ENCODE results near the gene LUC7L3. TPM values are rescaled to one million over a fixed set of nuclear protein-coding genes. Genes with fewer than 3 reads are reported as not detected.

Gene LUC7L3
- total and polyA plus RNA-seq, 4 donors = 38.1 to 188 (median 89.4) TPM

Small RNA genes within 50 kb of the gene (small RNA-seq; reads per million reads assigned to genes)
- gene AC005921.1 (ENCODE audit: low replicate concordance) (not detected), gene MIR8059 (ENCODE audit: low replicate concordance) (not detected), gene RF00019 (ENCODE audit: low replicate concordance) (not detected)

Other genes starting within 250 kb of the LUC7L3 start
- gene RSAD1, start 240.7 kb upstream of the LUC7L3 start, total RNA-seq = 10 to 100 TPM; 31.2 to 43.2 TPM
- 10 to 100 TPM; 20.1 to 28.5 TPM for gene RSAD1, start 240.7 kb upstream of the LUC7L3 start, polyA plus RNA-seq
- gene MYCBPAP, start 211.2 kb upstream of the LUC7L3 start, total RNA-seq = 1 to 10 TPM; 4.7 to 6.4 TPM
- gene MYCBPAP, start 211.2 kb upstream of the LUC7L3 start, polyA plus RNA-seq = under 1 TPM; 0.73 to 0.90 TPM
- 1 to 10 TPM; 1.3 to 2.6 TPM for gene EPN3, start 186.9 kb upstream of the LUC7L3 start, total RNA-seq
- 1 to 10 TPM; 2.5 to 2.6 TPM for gene EPN3, start 186.9 kb upstream of the LUC7L3 start, polyA plus RNA-seq
- gene SPATA20, start 172.4 kb upstream of the LUC7L3 start, total RNA-seq = 10 to 100 TPM; 32.3 to 37.8 TPM
- 10 to 100 TPM; 10.5 to 25.8 TPM for gene SPATA20, start 172.4 kb upstream of the LUC7L3 start, polyA plus RNA-seq
- gene CACNA1G, start 158.9 kb upstream of the LUC7L3 start, total RNA-seq = 1 to 10 TPM in 1 of 2 donors, under 1 TPM in 1; 0.31 to 3.6 TPM
- gene CACNA1G, start 158.9 kb upstream of the LUC7L3 start, polyA plus RNA-seq = under 1 TPM; 0.14 to 0.18 TPM
- 10 to 100 TPM; 18.3 to 46.4 TPM for gene ABCC3, start 84.7 kb upstream of the LUC7L3 start, total RNA-seq
- gene ABCC3, start 84.7 kb upstream of the LUC7L3 start, polyA plus RNA-seq = 10 to 100 TPM; 10.3 to 45.7 TPM
- 10 to 100 TPM; 34.4 to 38.9 TPM for gene ANKRD40, start 11.7 kb upstream of the LUC7L3 start, total RNA-seq
- gene ANKRD40, start 11.7 kb upstream of the LUC7L3 start, polyA plus RNA-seq = 10 to 100 TPM; 14.6 to 15.7 TPM
- not detected for gene ANKRD40CL, start 47.9 kb downstream of the LUC7L3 start, total RNA-seq
- gene ANKRD40CL, start 47.9 kb downstream of the LUC7L3 start, polyA plus RNA-seq = not detected
- under 1 TPM; 0.06 to 0.31 TPM for gene WFIKKN2, start 116.0 kb downstream of the LUC7L3 start, total RNA-seq
- gene WFIKKN2, start 116.0 kb downstream of the LUC7L3 start, polyA plus RNA-seq = under 1 TPM; 0.01 to 0.20 TPM
- 10 to 100 TPM; 28.4 to 75.5 TPM for gene TOB1, start 146.8 kb downstream of the LUC7L3 start, total RNA-seq
- gene TOB1, start 146.8 kb downstream of the LUC7L3 start, polyA plus RNA-seq = 10 to 100 TPM; 15.3 to 30.5 TPM

Data from lung (tissue), 5 donors.